OCI-LY7 (cell line): Measurements from ENCODE around the gene NODAL. TPM values are rescaled to one million over a fixed set of nuclear protein-coding genes. Genes with fewer than 3 reads are reported as not detected.

Experiments
- BruUV-seq: library from RNA; stranded (reverse); fragments of 400-500 nt; replicated peaks from 2 replicates; lab custom pipeline; 2021; lab: Mats Ljungman, UMichigan
- CTCF ChIA-PET: fragments of 300-600 bp; sonication (Branson Sonifier 250); formaldehyde crosslinking; loops from one replicate; lab custom pipeline; 2022; ENCODE audit warnings: antibody characterized with exemption; ENCODE audit not compliant: unreplicated experiment; lab: Charles Lee
- POLR2A ChIA-PET: fragments of 300-600 bp; sonication (Branson Sonifier 250); formaldehyde crosslinking; loops from one replicate; lab custom pipeline; 2022; ENCODE audit warnings: antibody characterized with exemption; lab: Charles Lee
- DNase-seq: peaks from one replicate; pipeline ENCODE4 v3.0.0-alpha.2; 2015; ENCODE audit warnings: low spot score
- H2AFZ ChIP-seq: fragments of 200-600 bp; sonication (generic), shearing (Covaris generic); 2 replicates; pipeline ENCODE4 v1.6.1; 2014; ENCODE audit warnings: mild to moderate bottlenecking, antibody characterized with exemption, low read length, moderate library complexity
- H3K27ac ChIP-seq: fragments of 200-600 bp; sonication (generic); 2 replicates; pipeline ENCODE4 v1.5.1; 2014; ENCODE audit warnings: mixed run types, low read depth, mild to moderate bottlenecking, moderate library complexity, low read length, inconsistent platforms; ENCODE audit not compliant: poor library complexity, severe bottlenecking
- H3K36me3 ChIP-seq: fragments of 200-600 bp; sonication (generic); 2 replicates; pipeline ENCODE4 v1.6.1; 2014; ENCODE audit warnings: mild to moderate bottlenecking, antibody characterized with exemption, low read length, moderate library complexity, mixed read lengths; ENCODE audit not compliant: insufficient read depth
- H3K4me1 ChIP-seq: fragments of 200-600 bp; sonication (generic); 2 replicates; pipeline ENCODE4 v1.5.1; 2014; ENCODE audit warnings: mild to moderate bottlenecking, low read length; ENCODE audit not compliant: insufficient read depth, poor library complexity, severe bottlenecking
- H3K4me2 ChIP-seq: fragments of 200-600 bp; sonication (generic); 2 replicates; pipeline ENCODE4 v1.6.1; 2014; ENCODE audit warnings: mild to moderate bottlenecking, low read length
- H3K4me3 ChIP-seq: fragments of 200-600 bp; sonication (generic); 2 replicates; pipeline ENCODE4 v1.5.1; 2014; ENCODE audit warnings: mild to moderate bottlenecking, low read depth, low read length; ENCODE audit not compliant: poor library complexity, severe bottlenecking
- H3K79me2 ChIP-seq: fragments of 200-600 bp; sonication (generic); 2 replicates; pipeline ENCODE4 v1.6.1; 2016; ENCODE audit warnings: low read depth, mild to moderate bottlenecking, low read length, moderate library complexity, mixed read lengths; ENCODE audit not compliant: insufficient read depth
- H3K9me2 ChIP-seq: fragments of 200-600 bp; sonication (generic); 2 replicates; pipeline ENCODE4 v1.6.1; 2016; ENCODE audit warnings: mild to moderate bottlenecking, low read length, mixed read lengths; ENCODE audit not compliant: insufficient read depth
- H3K9me3 ChIP-seq: fragments of 200-600 bp; sonication (generic); 2 replicates; pipeline ENCODE4 v1.6.1; 2014; ENCODE audit warnings: mild to moderate bottlenecking, mixed run types, low read length, mixed read lengths
- H4K20me1 ChIP-seq: fragments of 200-600 bp; sonication (generic); 2 replicates; pipeline ENCODE4 v1.6.1; 2014; ENCODE audit warnings: mild to moderate bottlenecking, antibody characterized with exemption, low read length, moderate library complexity, mixed read lengths; ENCODE audit not compliant: insufficient read depth
- EZH2phosphoT487 ChIP-seq: fragments of 200-600 bp; sonication (generic); IDR thresholded peaks from 2 replicates; pipeline ENCODE4 v1.6.1; 2018; ENCODE audit warnings: low read depth, borderline replicate concordance, mild to moderate bottlenecking, mixed run types, antibody characterized with exemption, low read length, moderate library complexity, mixed read lengths
- intact Hi-C: fragments of 100-400 bp; cut with micrococcal nuclease; formaldehyde crosslinking; loops from one replicate; pipeline ENCODE4 v1.10.0; 2022; ENCODE audit not compliant: unreplicated experiment
- total RNA-seq, 2 experiments: library from RNA; depleted of rRNA in 1 of 2; stranded (reverse); fragments of >200 nt in 1 of 2; shearing (Covaris generic) in 1 of 2; gene quantifications; 2 replicates each; pipeline ENCODE4 v1.2.3, GENCODE V29; 2014 to 2022
- TF ChIP-seq, protein P1 (sequence below): fragments of 200-600 bp; sonication (generic); conservative IDR thresholded peaks from 2 replicates; pipeline ENCODE4 v1.5.1; 2014; ENCODE audit warnings: mild to moderate bottlenecking, antibody characterized with exemption, low read length, moderate library complexity, mixed read lengths

The NODAL gene
- total RNA-seq, 2 experiments from 2014 or later: not detected

DNA sequence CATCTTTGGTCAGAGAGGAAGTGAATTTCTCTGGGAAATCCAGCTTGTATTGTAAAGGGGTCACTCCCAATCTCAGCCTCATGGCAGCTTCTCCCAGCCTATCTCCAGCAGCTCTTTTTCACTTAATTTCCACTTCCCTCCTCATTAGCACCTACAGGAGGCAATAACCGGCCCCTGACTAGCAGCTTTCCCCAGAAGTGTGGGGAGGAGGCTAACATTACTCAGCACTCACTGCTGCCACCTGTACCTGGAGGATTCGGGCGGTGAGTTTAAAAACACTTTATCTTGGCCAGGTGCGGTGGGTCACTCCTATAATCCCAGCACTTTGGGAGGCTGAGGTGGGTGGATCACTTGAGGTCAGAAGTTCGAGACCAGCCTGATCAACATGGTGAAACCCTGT, 3.8 kb downstream of the NODAL start:
- no peak overlapping the region for H2AFZ ChIP-seq
- no peaks in the 10 kb centered on the region for H3K79me2 ChIP-seq
- no peaks in the 10 kb centered on the region for H3K36me3 ChIP-seq
- BruUV-seq: no TSS peak
- no peak overlapping the region for H3K27ac ChIP-seq
- no peaks in the 10 kb centered on the region for H3K9me3 ChIP-seq
- H3K4me1 ChIP-seq: no peaks in the 10 kb centered on the region
- intact Hi-C loops: no loop called here
- no peak for TF ChIP-seq EZH2phosphoT487
- TF ChIP-seq, protein P1, sequence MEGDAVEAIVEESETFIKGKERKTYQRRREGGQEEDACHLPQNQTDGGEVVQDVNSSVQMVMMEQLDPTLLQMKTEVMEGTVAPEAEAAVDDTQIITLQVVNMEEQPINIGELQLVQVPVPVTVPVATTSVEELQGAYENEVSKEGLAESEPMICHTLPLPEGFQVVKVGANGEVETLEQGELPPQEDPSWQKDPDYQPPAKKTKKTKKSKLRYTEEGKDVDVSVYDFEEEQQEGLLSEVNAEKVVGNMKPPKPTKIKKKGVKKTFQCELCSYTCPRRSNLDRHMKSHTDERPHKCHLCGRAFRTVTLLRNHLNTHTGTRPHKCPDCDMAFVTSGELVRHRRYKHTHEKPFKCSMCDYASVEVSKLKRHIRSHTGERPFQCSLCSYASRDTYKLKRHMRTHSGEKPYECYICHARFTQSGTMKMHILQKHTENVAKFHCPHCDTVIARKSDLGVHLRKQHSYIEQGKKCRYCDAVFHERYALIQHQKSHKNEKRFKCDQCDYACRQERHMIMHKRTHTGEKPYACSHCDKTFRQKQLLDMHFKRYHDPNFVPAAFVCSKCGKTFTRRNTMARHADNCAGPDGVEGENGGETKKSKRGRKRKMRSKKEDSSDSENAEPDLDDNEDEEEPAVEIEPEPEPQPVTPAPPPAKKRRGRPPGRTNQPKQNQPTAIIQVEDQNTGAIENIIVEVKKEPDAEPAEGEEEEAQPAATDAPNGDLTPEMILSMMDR: no peak
- no peaks in the 10 kb centered on the region for H4K20me1 ChIP-seq
- DNase-seq: no peak
- H3K4me3 ChIP-seq: no peak overlapping the region
- H3K4me2 ChIP-seq: no peak overlapping the region
- H3K9me2 ChIP-seq: no peaks in the 10 kb centered on the region
- ChIA-PET POLR2A (interaction anchor here (0.7 to 1.2 kb wide), 3 partner anchors 10 to 322 kb away, joined by 3 read pairs; no protein-coding TSS in a partner anchor), CTCF (interaction anchor here (0.8 kb wide), 1 partner anchor 321 kb away, joined by 3 read pairs; no protein-coding TSS in a partner anchor)

DNA sequence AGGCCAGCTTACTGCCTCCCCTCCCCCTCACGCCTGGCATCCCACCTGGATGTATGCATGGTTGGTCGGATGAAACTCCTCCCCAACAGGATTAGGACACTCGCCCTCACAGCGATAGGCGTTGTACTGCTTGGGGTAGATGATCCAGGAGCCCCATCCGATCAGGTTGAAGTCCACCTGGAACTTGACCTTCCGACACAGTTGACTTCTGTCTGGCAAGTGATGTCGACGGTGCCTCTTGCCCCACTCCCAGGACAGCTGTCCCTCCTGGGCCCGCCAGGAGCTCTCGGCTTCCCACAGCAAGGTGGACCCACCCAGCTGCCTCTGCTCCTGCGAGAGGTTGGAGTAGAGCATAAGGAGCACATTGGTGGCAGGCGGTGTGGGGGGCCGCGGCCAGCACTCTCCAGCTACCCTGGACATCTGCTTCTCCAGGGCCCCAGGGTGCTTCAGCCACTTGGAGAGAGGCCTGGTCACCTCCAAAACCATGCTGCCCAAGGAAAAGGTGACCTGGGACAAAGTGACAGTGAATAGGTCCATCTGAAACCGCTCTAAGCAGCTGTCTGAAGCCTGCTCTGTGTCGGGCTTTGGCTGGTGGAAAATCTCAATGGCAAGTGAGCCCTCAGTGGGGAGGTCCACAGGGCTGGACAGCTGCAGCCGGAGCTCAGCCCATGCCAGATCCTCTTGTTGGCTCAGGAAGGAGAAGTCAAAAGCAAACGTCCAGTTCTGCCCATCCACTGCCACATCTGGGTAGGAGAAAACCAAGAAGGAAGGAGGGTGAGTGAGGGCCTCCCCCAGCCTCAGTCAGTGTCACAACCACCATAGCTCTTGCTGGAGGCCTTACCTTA, 6.0 kb downstream of the NODAL start:
- Histone ChIP-seq H3K9me2 (no peaks in the 10 kb centered on the region), H4K20me1 (no peaks in the 10 kb centered on the region), H3K4me3 (no peak overlapping the region), H3K36me3 (peaks cover 1% of the 10 kb centered on the region; the same call in 1 of the 2 replicates), H3K4me1 (no peaks in the 10 kb centered on the region), H2AFZ (no peak overlapping the region), H3K4me2 (no peak overlapping the region), H3K9me3 (no peaks in the 10 kb centered on the region), H3K27ac (no peak overlapping the region), H3K79me2 (no peaks in the 10 kb centered on the region)
- intact Hi-C loops: no loop called here
- ChIA-PET POLR2A (no interaction called here), CTCF (interaction anchor here (0.6 kb wide), 1 partner anchor 30 kb away, joined by 3 read pairs; no protein-coding TSS in a partner anchor)
- DNase-seq: no peak
- no TSS peak for BruUV-seq
- no peak for TF ChIP-seq EZH2phosphoT487
- TF ChIP-seq, protein P1: no peak
